ENCODE measurements around the gene SCART1. TPM values are rescaled to one million over a fixed set of nuclear protein-coding genes. Genes with fewer than 3 reads are reported as not detected.
"Not testable (repeated sequence)": the region's sequence is repeated elsewhere in the genome, so short reads cannot be mapped to it uniquely, and the experiment has no call there.

The SCART1 gene
- total RNA-seq, 4 donors from 2014 or later: 0.11 to 1.4 (median 0.71) TPM

DNA sequence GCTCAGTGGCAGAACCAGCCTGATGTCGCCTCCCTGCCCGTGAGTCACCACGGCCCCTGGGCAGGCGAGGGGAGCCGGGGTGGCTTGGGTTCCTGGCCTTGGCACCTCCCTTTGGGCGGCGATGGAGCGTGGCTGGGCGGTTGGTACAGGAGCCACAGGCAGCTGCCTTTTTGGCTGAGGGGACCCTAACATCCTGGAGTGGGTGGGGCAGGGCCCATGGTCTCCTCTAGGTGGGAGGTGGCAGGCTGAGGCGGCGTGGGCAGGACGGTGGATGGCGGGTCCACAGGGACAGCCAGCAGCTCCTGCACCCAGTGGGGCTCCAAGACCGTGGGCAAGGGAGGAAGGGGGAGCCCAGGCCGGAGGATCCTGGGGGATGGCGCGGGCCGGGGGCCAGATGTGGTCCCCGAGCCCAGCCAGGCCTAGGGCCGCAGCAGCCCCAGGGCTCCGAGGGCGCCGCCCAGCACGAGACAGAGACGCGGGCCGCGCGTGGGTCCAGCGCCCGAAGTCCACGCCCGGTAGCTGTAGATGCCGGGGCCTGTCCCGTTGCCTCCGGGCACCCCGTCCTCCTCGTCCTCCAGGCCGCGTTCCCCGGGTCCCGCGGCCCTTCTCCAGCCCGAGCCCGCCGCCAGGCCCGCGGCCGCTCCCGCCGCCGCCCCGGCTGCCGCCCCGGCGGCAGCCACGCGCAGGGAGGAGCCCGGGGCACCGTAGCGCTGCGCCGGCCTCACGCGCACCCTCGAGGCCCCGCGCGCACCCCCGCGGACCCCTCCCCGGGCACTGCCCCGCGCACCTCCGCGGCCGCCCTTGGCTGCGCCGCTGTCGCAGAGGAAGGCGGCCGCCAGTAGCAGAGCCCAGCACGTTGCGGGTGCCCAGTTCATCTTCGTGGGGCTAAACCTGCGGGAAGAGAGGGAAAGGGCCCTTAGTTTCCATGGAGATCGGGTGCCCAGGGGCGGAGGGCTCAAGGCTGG is 30.7 kb upstream of the SCART1 start:
- ATAC-seq: no peak
- no peak for DNase-seq
- H3K4me1 ChIP-seq: no peaks in the 10 kb centered on the region
- intact Hi-C loops (cut with DNase I; ENCODE audit: low total_unique reads) (no loop called here), in situ Hi-C loops (cut with MboI; ENCODE audit: low sequenced_read_pairs in 4 of 4) (no loop called here)
- H3K4me3 ChIP-seq: no peak overlapping the region
- H3K36me3 ChIP-seq: peaks cover 0 to 22% of the 10 kb centered on the region in 2 donors
- peaks cover 0 to 6% (median 5%) of the 10 kb centered on the region in 3 donors for H3K27me3 ChIP-seq
- TF ChIP-seq, protein P1, sequence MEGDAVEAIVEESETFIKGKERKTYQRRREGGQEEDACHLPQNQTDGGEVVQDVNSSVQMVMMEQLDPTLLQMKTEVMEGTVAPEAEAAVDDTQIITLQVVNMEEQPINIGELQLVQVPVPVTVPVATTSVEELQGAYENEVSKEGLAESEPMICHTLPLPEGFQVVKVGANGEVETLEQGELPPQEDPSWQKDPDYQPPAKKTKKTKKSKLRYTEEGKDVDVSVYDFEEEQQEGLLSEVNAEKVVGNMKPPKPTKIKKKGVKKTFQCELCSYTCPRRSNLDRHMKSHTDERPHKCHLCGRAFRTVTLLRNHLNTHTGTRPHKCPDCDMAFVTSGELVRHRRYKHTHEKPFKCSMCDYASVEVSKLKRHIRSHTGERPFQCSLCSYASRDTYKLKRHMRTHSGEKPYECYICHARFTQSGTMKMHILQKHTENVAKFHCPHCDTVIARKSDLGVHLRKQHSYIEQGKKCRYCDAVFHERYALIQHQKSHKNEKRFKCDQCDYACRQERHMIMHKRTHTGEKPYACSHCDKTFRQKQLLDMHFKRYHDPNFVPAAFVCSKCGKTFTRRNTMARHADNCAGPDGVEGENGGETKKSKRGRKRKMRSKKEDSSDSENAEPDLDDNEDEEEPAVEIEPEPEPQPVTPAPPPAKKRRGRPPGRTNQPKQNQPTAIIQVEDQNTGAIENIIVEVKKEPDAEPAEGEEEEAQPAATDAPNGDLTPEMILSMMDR (IDR thresholded peaks at IDR 0.05 in 4 of 5, conservative IDR thresholded peaks at IDR 0.05 in 1 of 5): no peak
- no peak overlapping the region for H3K27ac ChIP-seq
- no peaks in the 10 kb centered on the region for H3K9me3 ChIP-seq

DNA sequence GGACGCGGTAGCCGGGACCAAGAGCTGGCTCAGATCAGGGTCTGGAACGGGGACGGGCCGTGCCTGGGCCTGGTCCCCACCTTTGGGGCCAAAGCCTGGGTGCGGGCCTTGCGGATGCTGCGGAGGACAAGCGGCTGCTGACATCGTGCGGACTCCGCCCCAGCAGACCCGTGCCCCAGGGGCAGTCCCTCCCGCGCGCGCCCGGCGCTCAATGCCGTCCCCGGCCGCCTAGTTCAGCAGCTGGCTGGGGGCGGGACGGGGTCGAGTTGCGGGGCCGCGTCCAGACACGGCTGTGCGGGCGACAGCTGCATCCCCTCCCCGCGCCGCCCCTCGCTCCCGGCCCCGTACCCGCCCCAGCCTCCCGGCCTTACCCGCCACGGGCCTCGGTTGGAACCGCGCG is 29.6 kb upstream of the SCART1 start:
- DNase-seq; intact Hi-C loops (cut with DNase I; ENCODE audit: low total_unique reads): not testable (repeated sequence)

DNA sequence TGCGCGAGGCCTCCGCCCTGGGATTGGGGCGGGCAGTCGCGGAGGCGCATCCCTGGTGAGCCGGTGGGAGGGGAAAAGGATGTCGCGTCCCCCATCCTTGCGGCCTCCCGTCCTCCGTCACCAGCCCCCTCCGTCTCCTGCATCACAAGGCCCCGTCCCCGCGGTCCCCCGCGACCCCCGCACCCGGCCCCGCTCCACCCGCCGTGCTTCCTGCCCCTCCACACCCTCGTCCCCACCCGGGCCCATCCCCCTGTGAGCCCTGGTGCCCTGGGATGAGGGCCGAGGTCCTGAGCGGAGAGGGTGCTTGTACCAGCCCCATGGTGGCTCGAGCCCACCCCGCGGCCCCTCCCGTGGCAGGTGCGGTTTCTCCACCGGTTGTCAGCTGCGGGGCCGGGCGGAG is 29.1 kb upstream of the SCART1 start, which contains the start of gene SPRN:
Gene SPRN, minus strand, starts transcription at position 25 of the 400 bp plus-strand sequence. CDS start 944 bp downstream, outside the sequence.
- H3K27ac ChIP-seq; intact Hi-C loops (cut with DNase I; ENCODE audit: low total_unique reads); H3K27me3 ChIP-seq; DNase-seq; H3K4me1 ChIP-seq; in situ Hi-C loops (cut with MboI; ENCODE audit: low sequenced_read_pairs in 4 of 4); H3K4me3 ChIP-seq; H3K9me3 ChIP-seq; ATAC-seq: not testable (repeated sequence)
- peaks cover 0 to 16% of the 10 kb centered on the region in 2 donors for H3K36me3 ChIP-seq

More for the DNA sequence above, 29.6 kb upstream of the SCART1 start:
- H3K9me3 ChIP-seq; H3K27ac ChIP-seq; ATAC-seq; in situ Hi-C loops (cut with MboI; ENCODE audit: low sequenced_read_pairs in 4 of 4); H3K4me3 ChIP-seq; H3K27me3 ChIP-seq; H3K4me1 ChIP-seq: not testable (repeated sequence)
- H3K36me3 ChIP-seq: peaks cover 0 to 21% of the 10 kb centered on the region in 2 donors

DNA sequence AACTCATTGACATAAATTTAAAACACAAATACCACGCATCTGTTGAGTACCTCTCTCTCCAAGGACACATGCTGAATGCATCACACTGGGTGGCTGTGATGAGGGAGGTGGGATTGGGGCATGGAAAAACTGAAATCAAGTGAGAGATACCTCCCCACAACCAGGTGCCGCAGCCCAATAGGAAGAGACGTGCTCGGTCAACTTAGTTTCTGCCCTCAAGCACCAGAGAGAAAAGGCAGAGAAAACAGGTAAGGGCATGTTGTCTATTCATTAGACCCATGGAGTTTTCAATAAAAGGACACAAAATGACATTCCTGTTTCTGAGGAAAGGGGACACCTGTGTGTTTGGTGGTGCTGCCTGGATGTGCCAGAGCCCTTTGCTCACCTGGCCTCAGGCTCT is 24.2 kb upstream of the SCART1 start:
- in situ Hi-C loops (cut with MboI; ENCODE audit: low sequenced_read_pairs in 4 of 4); H3K36me3 ChIP-seq; DNase-seq; H3K9me3 ChIP-seq; H3K4me1 ChIP-seq; ATAC-seq; H3K27me3 ChIP-seq; H3K4me3 ChIP-seq; H3K27ac ChIP-seq; intact Hi-C loops (cut with DNase I; ENCODE audit: low total_unique reads): not testable (repeated sequence)

DNA sequence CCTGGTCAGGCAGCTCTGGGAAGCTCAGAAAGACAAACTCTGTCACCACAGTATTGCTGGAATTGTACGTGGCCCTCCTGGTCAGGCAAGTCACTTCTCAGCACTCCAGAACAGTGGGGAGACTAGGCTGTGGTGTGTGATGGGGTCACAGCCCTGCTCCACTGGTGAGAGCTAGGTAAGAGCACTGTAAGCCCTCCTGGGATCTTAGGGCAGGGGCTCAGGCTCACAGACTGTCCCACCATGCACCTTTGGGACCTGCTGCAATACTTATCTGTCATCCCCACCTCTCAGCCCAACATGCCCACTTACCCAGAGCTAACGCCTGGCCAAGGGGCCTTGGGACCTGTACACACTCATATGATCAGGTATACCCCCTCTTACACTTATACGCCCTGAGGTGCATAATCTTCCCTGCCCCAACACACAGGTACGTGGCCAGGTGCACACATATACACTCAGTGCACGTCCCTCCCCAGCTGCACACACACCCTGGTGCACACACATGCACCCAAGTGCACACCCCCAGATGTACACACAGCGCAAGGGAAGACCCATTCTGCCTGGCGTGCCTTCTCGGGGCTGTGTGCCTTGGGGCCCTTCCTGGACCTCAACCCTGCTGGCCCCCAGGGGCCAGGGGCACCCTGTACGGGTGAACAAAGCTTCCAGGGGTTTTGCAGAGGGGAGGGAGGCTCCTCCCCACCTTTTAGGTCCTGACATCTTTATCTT is 21.7 kb upstream of the SCART1 start:
- intact Hi-C loops (cut with DNase I; ENCODE audit: low total_unique reads); H3K4me1 ChIP-seq; H3K27ac ChIP-seq; DNase-seq; ATAC-seq; H3K27me3 ChIP-seq; in situ Hi-C loops (cut with MboI; ENCODE audit: low sequenced_read_pairs in 4 of 4); H3K4me3 ChIP-seq; H3K36me3 ChIP-seq; H3K9me3 ChIP-seq: not testable (repeated sequence)

DNA sequence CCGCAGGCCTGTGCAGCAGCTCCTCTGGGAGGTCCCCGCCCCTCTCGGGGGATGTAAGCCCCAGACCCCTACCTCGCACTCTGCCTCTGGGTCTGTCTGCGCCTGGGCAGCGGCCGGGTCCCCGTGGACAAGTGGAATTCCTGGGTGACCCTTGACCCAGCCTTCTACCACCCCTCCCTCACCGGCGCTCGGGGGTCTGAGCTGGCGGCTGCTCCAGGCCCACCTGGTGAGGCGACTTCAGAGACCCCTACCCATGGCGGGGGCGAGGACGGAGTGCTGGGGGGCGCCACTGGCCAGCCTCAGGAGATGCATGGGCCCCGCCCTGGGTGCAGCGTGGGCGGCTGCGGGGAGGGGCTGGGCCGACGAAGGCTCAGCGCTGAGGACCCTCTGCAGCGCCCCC is 21.0 kb upstream of the SCART1 start:
- DNase-seq; in situ Hi-C loops (cut with MboI; ENCODE audit: low sequenced_read_pairs in 4 of 4); ATAC-seq; H3K4me1 ChIP-seq; H3K27me3 ChIP-seq; H3K4me3 ChIP-seq; H3K9me3 ChIP-seq; H3K27ac ChIP-seq; intact Hi-C loops (cut with DNase I; ENCODE audit: low total_unique reads); H3K36me3 ChIP-seq: not testable (repeated sequence)

DNA sequence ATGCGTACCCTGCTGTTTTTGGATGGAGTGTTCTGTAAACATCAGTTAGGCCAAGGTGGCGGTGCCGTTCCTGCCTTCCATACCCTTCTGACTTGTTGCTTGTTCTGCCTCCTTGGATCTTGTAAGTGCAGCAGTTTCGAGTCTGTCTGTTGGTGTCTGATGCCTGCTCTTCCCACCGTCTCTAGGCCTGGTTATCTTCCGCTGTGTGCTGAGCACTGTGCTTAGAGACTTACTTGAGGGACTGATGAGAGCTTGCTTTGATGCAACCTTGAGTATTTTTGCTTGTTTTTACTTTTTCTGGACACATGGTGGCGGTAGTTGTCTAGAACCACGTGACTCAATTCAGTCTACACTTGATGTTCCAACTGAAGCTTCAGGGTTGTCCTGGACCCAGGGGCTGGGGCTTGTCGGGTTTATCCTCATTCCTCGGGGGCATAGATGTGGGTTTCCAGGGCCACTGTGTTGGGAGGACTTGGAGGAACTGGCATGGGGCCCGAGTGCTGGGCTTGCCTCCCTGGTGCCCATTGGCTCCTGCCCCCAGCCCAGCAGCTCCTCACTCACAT is 15.0 kb upstream of the SCART1 start:
- H3K36me3 ChIP-seq: no peaks in the 10 kb centered on the region
- intact Hi-C loops (cut with DNase I; ENCODE audit: low total_unique reads): no loop called here
- no peak for ATAC-seq
- H3K4me1 ChIP-seq: no peaks in the 10 kb centered on the region
- no peaks in the 10 kb centered on the region for H3K9me3 ChIP-seq
- TF ChIP-seq, protein P1 (IDR thresholded peaks at IDR 0.05 in 4 of 5, conservative IDR thresholded peaks at IDR 0.05 in 1 of 5): no peak
- TF ChIP-seq POLR2A (IDR thresholded peaks at IDR 0.05): no peak
- H3K27me3 ChIP-seq: peaks cover 0 to 2% (median 0%) of the 10 kb centered on the region in 3 donors
- H3K4me3 ChIP-seq: no peak overlapping the region
- peak in 1 of 2 donors; percentile 7 for DNase-seq
- in situ Hi-C loops (cut with MboI; ENCODE audit: low sequenced_read_pairs in 4 of 4): no loop called here
- no peak overlapping the region for H3K27ac ChIP-seq

Data from gastrocnemius medialis (tissue), 4 donors.